ENCODE data around the gene P2RX4. TPM values are rescaled to one million over a fixed set of nuclear protein-coding genes. Genes with fewer than 3 reads are reported as not detected.

The P2RX4 gene
- total RNA-seq, 1 experiment from 2014 or later: 8.1 TPM

DNA sequence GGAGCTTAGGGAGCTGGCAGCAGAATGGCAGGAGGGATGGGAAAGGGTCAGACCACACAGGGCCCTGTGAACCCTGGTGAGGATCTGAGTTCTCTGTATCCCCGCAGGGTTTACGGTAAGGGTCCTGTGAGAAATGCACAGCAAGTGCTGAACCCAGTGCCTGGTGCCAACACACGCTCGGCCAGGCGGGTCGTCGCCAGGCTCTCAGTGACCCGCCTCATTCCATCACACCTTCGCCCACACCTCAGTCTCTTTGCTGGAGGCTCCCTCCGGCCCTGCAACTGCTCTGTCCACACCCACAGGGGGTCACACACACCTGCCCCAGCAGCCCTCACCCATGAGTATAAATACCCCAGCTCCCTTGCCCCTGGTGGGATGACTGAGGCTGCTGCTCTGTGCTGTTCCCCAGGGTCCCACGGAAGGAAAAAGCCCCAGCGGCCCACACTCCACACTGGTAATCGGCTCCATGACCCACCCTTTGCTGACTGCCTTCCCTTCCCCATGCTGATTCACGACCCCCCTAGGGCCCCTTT is 63.5 kb downstream of the P2RX4 start:
- H3K9me3 Mint-ChIP-seq: no peaks in the 10 kb centered on the region
- no peaks in the 10 kb centered on the region for H3K27me3 ChIP-seq (ENCODE audit: insufficient read depth, low read length)
- no peak for TF ChIP-seq CTCF (conservative IDR thresholded peaks at IDR 0.05)
- no peak overlapping the region for H3K27ac ChIP-seq (ENCODE audit: insufficient read length, low read depth, low read length)
- no peak overlapping the region for H3K4me3 Mint-ChIP-seq
- H3K79me1 ChIP-seq (ENCODE audit: insufficient read depth, low read depth, low read length, poor library complexity, severe bottlenecking): no peaks in the 10 kb centered on the region
- peaks cover 26 to 46% (median 37%) of the 10 kb centered on the region in 3 experiments; a peak in 6 of 7 replicates for H3K36me3 Mint-ChIP-seq (ENCODE audit: insufficient read depth in 1 of 3, low read depth in 3 of 3)
- no peak overlapping the region for H3K4ac ChIP-seq (ENCODE audit: low read depth, low read length)
- no peaks in the 10 kb centered on the region for H3K27me3 Mint-ChIP-seq (ENCODE audit: low read depth)
- H3K23me2 ChIP-seq (ENCODE audit: insufficient read length, low read depth, low read length, poor library complexity, severe bottlenecking): no peaks in the 10 kb centered on the region
- no peak overlapping the region for H3K56ac ChIP-seq (ENCODE audit: insufficient read length, low read depth, low read length)
- H2AK5ac ChIP-seq (ENCODE audit: insufficient read length, low read length): no peak overlapping the region
- H4K20me1 ChIP-seq (ENCODE audit: control insufficient read depth, insufficient read depth, insufficient read length): no peaks in the 10 kb centered on the region
- no peak overlapping the region for H4K5ac ChIP-seq (ENCODE audit: insufficient read length, low read depth, low read length)
- no peak overlapping the region for H3K4me2 ChIP-seq (ENCODE audit: insufficient read depth, insufficient read length, low read length)
- no peak overlapping the region for H3K9ac ChIP-seq (ENCODE audit: extremely low read depth, insufficient read length, low read length)
- no peak overlapping the region for H3K14ac ChIP-seq (ENCODE audit: insufficient read depth, low read length)
- no peak overlapping the region for H4K8ac ChIP-seq (replicated peaks; ENCODE audit: insufficient read length, low read depth, low read length)
- no peak overlapping the region for H4K91ac ChIP-seq (ENCODE audit: insufficient read length, low read depth, low read length)
- H3K9me3 ChIP-seq (ENCODE audit: control insufficient read depth, low read depth, low read length): no peaks in the 10 kb centered on the region
- H3K79me2 ChIP-seq (ENCODE audit: insufficient read depth, low read length): no peaks in the 10 kb centered on the region
- no peak overlapping the region for H2BK5ac ChIP-seq (ENCODE audit: insufficient read length, low read length)
- no peak overlapping the region for H2BK12ac ChIP-seq (ENCODE audit: insufficient read length, low read depth, low read length)
- no CpG with 5 or more reads among the region's 14 CpGs for WGBS (ENCODE audit: extremely low coverage, insufficient read length, low lambda C conversion rate)
- DNase-seq: no peak
- H3K18ac ChIP-seq (ENCODE audit: insufficient read length, low read depth, low read length): no peak overlapping the region
- H2BK20ac ChIP-seq (ENCODE audit: low read depth, low read length, poor library complexity, severe bottlenecking): no peak overlapping the region
- no peak overlapping the region for H2BK15ac ChIP-seq (ENCODE audit: low read depth, low read length)
- H3K23ac ChIP-seq (ENCODE audit: insufficient read length, low read depth, low read length): no peak overlapping the region
- H3T11ph ChIP-seq (ENCODE audit: low read length): no peak overlapping the region
- H3K4me1 ChIP-seq (ENCODE audit: insufficient read depth, low read length): no peaks in the 10 kb centered on the region
- H2AFZ ChIP-seq (ENCODE audit: low read length): no peak overlapping the region
- H3K4me1 Mint-ChIP-seq: peaks cover 0 to 1% of the 10 kb centered on the region in 2 experiments; a peak in 1 of 4 replicates
- no peak overlapping the region for H2BK120ac ChIP-seq (ENCODE audit: low read depth, low read length, poor library complexity, severe bottlenecking)
- peak overlapping the region in 2 of 3 experiments; percentile 75 to 82; a peak in 3 of 7 replicates for H3K27ac Mint-ChIP-seq

Data from H9 (cell line).